ENCODE measurements around the gene ARHGEF16.

The ARHGEF16 gene

GRCh38 chr1:3442901-3443300 lies 11.6 kb upstream of the ARHGEF16 start (continued):
- TF ChIP-seq, protein P1, sequence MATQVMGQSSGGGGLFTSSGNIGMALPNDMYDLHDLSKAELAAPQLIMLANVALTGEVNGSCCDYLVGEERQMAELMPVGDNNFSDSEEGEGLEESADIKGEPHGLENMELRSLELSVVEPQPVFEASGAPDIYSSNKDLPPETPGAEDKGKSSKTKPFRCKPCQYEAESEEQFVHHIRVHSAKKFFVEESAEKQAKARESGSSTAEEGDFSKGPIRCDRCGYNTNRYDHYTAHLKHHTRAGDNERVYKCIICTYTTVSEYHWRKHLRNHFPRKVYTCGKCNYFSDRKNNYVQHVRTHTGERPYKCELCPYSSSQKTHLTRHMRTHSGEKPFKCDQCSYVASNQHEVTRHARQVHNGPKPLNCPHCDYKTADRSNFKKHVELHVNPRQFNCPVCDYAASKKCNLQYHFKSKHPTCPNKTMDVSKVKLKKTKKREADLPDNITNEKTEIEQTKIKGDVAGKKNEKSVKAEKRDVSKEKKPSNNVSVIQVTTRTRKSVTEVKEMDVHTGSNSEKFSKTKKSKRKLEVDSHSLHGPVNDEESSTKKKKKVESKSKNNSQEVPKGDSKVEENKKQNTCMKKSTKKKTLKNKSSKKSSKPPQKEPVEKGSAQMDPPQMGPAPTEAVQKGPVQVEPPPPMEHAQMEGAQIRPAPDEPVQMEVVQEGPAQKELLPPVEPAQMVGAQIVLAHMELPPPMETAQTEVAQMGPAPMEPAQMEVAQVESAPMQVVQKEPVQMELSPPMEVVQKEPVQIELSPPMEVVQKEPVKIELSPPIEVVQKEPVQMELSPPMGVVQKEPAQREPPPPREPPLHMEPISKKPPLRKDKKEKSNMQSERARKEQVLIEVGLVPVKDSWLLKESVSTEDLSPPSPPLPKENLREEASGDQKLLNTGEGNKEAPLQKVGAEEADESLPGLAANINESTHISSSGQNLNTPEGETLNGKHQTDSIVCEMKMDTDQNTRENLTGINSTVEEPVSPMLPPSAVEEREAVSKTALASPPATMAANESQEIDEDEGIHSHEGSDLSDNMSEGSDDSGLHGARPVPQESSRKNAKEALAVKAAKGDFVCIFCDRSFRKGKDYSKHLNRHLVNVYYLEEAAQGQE (tag by site-specific recombination; IDR thresholded peaks at IDR 0.05): no peak
- TF ChIP-seq, protein P2, sequence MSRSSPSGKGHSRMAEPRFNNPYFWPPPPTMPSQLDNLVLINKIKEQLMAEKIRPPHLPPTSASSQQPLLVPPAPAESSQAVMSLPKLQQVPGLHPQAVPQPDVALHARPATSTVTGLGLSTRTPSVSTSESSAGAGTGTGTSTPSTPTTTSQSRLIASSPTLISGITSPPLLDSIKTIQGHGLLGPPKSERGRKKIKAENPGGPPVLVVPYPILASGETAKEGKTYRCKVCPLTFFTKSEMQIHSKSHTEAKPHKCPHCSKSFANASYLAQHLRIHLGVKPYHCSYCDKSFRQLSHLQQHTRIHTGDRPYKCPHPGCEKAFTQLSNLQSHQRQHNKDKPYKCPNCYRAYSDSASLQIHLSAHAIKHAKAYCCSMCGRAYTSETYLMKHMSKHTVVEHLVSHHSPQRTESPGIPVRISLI (tag by site-specific recombination; IDR thresholded peaks at IDR 0.05): no peak
- TF ChIP-seq ZNF530 (tag by site-specific recombination; IDR thresholded peaks at IDR 0.05; ENCODE audit: low read depth) (no peak), ZNF670 (tag by site-specific recombination; IDR thresholded peaks at IDR 0.05; ENCODE audit: low read depth) (no peak), ZNF585B (tag by site-specific recombination; IDR thresholded peaks at IDR 0.05) (no peak), IKZF3 (tag by site-specific recombination; IDR thresholded peaks at IDR 0.05) (no peak)

DNA sequence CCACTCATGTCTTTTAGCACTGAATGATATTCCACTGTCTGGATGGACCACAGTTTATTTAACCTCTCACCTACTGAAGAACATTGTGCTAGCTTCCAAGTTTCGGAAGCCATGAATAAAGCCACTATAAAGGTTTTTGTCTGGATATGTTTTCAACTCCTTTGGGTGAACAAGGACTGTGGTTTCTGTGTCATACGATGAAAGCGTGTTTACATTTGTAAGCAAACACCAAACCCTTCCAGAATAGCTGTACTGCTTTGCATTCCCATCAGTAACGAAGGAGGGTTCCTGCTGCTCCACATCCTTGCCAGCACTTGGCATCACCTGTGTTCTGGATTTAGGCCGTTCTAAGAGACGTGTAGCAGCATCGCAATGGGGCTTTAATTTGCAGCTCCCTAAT lies 10.7 kb upstream of the ARHGEF16 start:
- no peak overlapping the region for H3K4me3 ChIP-seq (ENCODE audit: low read depth, low read length)
- ChIA-PET CTCF (interaction anchor here (2.5 kb wide), 1 partner anchor 9 kb away, joined by 15 read pairs; no protein-coding TSS in a partner anchor), POLR2A (no interaction called here)
- no peaks in the 10 kb centered on the region for H3K9me3 ChIP-seq (ENCODE audit: control insufficient read depth, insufficient read depth, low read depth, low read length)
- H3K36me3 ChIP-seq (ENCODE audit: control insufficient read depth in 2 of 2, insufficient read depth in 1 of 2, low read length in 2 of 2): no peaks in the 10 kb centered on the region
- no peaks in the 10 kb centered on the region for H3K4me1 ChIP-seq (ENCODE audit: control insufficient read depth, insufficient read depth, low read length)
- H3K27ac ChIP-seq (ENCODE audit: extremely low read depth, low read depth, low read length): no peak overlapping the region
- TF ChIP-seq ZNF366 (tag by site-specific recombination; conservative IDR thresholded peaks at IDR 0.05) (no peak), ZNF211 (tag by site-specific recombination; IDR thresholded peaks at IDR 0.05; ENCODE audit: low read depth) (no peak), ZNF280D (tag by site-specific recombination; IDR thresholded peaks at IDR 0.05) (no peak), PRDM1 (tag by site-specific recombination; IDR thresholded peaks at IDR 0.05) (no peak), ZNF335 (tag by site-specific recombination; conservative IDR thresholded peaks at IDR 0.05) (no peak), ZIC2 (tag by site-specific recombination; IDR thresholded peaks at IDR 0.05) (no peak), HIC1 (tag by site-specific recombination; IDR thresholded peaks at IDR 0.05) (no peak), ZNF768 (tag by site-specific recombination; IDR thresholded peaks at IDR 0.05) (no peak), ZFP3 (tag by site-specific recombination; IDR thresholded peaks at IDR 0.05; ENCODE audit: low read depth) (no peak), ZNF596 (tag by site-specific recombination; IDR thresholded peaks at IDR 0.05) (no peak), MEIS1 (CRISPR knock-in tag; IDR thresholded peaks at IDR 0.05; ENCODE audit: borderline replicate concordance) (no peak)
- TF ChIP-seq, protein P3, sequence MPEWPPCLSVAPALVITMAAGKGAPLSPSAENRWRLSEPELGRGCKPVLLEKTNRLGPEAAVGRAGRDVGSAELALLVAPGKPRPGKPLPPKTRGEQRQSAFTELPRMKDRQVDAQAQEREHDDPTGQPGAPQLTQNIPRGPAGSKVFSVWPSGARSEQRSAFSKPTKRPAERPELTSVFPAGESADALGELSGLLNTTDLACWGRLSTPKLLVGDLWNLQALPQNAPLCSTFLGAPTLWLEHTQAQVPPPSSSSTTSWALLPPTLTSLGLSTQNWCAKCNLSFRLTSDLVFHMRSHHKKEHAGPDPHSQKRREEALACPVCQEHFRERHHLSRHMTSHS (tag by site-specific recombination; IDR thresholded peaks at IDR 0.05): no peak
